Left ventricle myocardium superior (tissue), 1 donor: ENCODE data around the gene TOMM34. TPM values are rescaled to one million over a fixed set of nuclear protein-coding genes. Genes with fewer than 3 reads are reported as not detected.
A peak's percentile ranks its signal among the peaks of the same experiment; 100 is the strongest.

Experiments
- ATAC-seq: fragments of 200-7000 bp; cut with Tn5 transposase; one replicate; pipeline ENCODE4 v1.9.1; 2020; ENCODE audit warnings: mild to moderate bottlenecking, moderate library complexity
- DNase-seq: peaks from one replicate; pipeline ENCODE4 v3.0.0-alpha.2; 2020
- intact Hi-C: fragments of 100-400 bp; cut with micrococcal nuclease; formaldehyde crosslinking; loops from one replicate; pipeline ENCODE4 v1.11.0; 2022
- total RNA-seq: library from RNA; stranded (reverse); fragmentation: NEBNext Ultra II Directional; extraction: Animal tissue kit (Norgen Biotek cat#: 25700); gene quantifications from one replicate; pipeline ENCODE4 v1.2.1, GENCODE V29; 2021
- donor health status: DM: no; HTN: yes; CAD: no; lungs with severe emphysema.

TOMM34 gene
- total RNA-seq, 1 donor from 2014 or later = 9.6 TPM

DNA sequence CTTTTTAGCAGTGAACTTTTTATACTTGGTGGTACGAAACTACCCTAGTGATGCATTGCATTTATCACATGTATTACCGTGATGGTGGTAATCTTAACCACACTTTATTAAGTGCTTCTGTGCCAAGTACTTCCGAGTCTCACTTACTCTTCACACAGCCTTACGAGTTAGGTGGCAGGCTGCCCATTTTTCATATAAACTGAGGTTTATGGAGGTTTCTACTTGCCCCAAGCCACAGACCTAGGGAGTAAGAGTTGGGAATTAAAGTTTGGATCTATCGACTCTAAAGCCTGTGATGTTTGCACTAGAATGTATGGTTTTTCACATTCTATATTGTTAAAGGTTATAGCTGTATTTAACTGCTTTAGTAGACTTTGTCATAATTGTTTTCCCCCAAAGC, 55.8 kb downstream of the TOMM34 start:
- intact Hi-C loops = no loop called here
- DNase-seq = no peak
- ATAC-seq = no peak

DNA sequence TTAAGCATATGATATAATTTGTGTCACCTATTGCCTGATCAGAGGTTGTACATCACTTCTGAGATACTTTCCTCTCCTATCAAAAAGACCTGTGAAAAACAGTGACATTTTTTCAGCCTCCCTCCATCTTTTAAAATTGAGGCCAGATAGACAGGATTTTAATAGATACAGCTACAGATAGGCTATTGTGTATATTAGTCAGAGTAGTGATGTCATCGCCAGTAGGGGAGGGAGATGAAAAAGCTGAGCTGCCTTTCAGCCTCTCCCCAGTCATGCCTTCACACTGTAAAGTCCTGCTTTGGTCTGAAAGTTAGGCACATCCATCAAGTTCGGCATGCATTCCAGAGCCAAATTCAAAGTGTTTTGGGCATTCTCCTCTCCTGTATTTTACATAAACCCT, 58.2 kb downstream of the TOMM34 start:
- no peak for DNase-seq
- ATAC-seq = no peak

DNA sequence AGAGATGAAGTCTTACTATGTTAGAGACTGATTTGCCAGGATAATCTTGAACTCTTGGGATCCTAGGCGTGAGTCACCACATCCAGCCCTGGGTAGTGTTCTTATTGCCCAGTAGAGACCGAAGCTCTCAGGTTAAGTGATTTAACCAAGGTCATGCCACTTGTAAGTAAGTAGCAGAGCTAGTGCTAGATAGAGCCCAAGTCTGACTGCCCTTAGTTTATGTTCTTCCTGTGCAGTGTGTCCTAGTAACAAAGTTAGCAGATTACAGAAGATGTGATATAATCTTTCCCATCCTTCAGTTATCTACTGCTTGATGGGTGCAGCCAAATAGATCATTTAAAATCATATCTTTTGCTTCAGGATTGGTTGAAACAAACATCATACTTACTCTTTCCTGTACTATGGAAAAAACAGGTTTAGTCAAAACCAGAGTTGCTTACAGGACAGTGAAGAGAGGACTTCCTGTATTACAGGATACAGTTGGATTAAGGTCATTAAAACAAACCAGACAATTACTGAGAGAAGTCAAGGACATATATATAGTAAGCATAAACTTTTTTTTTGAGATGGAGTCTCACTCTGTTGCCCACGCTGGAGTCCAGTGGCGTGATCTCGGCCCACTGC, 59.9 kb downstream of the TOMM34 start:
- intact Hi-C loops = no loop called here
- ATAC-seq (no peak), DNase-seq (no peak)

More for the DNA sequence above, 58.2 kb downstream of the TOMM34 start:
- intact Hi-C loops = no loop called here

DNA sequence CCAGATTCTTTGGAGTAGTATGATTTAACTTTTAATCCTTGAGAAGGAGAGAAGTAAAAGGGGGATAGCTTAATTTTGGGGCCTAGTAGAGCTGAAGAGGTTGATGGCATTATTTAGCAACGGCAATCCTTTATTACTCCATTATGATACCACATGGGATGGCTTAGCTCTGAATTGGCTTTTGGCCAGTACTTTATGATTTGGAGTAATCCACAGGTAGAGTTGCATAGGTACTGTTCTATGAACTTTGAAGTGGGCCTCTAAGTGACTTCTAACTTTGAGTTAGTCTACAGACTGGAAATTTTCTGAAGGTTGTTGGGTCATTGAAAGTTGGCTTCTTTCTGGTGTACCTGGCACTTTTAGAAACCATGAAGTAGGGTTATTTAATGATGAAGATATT, 63.1 kb downstream of the TOMM34 start:
- ATAC-seq (no peak), DNase-seq (no peak)
- intact Hi-C loops = no loop called here

DNA sequence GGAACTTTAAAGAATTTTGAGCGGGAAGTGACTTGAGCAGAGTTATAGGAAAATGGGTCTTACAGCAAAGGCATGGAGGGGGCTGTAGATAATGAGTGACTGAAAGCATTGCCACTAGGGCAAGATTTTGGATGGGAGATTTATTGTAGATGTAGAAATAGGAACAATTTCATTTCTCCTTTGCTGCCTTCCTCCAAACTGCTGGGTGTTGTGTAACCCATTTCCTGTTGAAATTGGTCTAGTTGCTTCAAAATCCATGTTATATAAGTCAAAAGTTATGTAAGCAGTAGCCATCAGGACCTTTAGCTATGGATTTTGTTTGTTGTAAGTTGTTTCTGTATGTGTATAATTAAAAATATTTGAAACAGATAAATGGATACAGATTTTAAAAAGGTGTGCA, 63.6 kb downstream of the TOMM34 start:
- DNase-seq = no peak
- ATAC-seq = peak; percentile 38
- intact Hi-C loops = no loop called here

DNA sequence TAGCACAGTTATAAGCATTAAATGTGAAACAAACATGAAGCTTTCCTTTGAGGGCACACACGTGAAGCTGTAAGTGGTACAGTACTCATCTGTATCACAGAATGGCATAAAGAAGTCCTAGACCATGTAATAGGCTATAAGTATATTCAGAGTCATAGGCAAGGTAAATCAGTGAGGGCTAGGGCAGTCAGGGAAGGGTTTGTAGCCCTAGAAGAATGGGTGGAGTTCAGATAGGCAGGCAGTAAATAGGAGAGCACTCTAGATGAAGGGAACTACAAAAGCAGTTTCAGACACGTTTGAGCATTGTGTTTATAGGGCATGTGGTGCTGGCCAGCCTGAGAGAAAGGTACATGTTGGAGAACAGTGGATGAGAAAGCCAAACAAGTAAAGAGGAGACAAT, 65.2 kb downstream of the TOMM34 start:
- intact Hi-C loops = no loop called here
- ATAC-seq (no peak), DNase-seq (no peak)

Other genes starting within 250 kb of the TOMM34 start
- 19.5 TPM for gene CCN5, start 245.0 kb downstream of the TOMM34 start, total RNA-seq
- 0.25 TPM for gene KCNK15, start 214.5 kb downstream of the TOMM34 start, total RNA-seq
- 0.12 TPM for gene RIMS4, start 149.9 kb downstream of the TOMM34 start, total RNA-seq
- gene YWHAB, start 74.7 kb downstream of the TOMM34 start, total RNA-seq = 108 TPM
- gene PABPC1L, start 50.3 kb downstream of the TOMM34 start, total RNA-seq = 2.7 TPM
- 9.3 TPM for gene STK4, start 6.1 kb upstream of the TOMM34 start, total RNA-seq
- gene KCNS1, start 140.7 kb upstream of the TOMM34 start, total RNA-seq = not detected
- not detected for gene WFDC5, start 154.8 kb upstream of the TOMM34 start, total RNA-seq
- gene WFDC12, start 164.1 kb upstream of the TOMM34 start, total RNA-seq = not detected
- gene PI3, start 214.5 kb upstream of the TOMM34 start, total RNA-seq = 1.5 TPM
- gene SEMG1, start 246.6 kb upstream of the TOMM34 start, total RNA-seq = not detected